ENCODE results near the gene WNK2.

WNK2 gene

GRCh38 chr9:93156475-93157008 lies 27.4 kb upstream of the WNK2 start:
- no peak for DNase-seq (ENCODE audit: low read depth, low spot score)
- TF ChIP-seq FOXP2 (optimal IDR thresholded peaks at IDR 0.05; ENCODE audit: control extremely low read depth, extremely low read length, insufficient read depth) (no peak), EZH2 (IDR thresholded peaks at IDR 0.05) (no peak), POLR2AphosphoS5 (IDR thresholded peaks at IDR 0.05; ENCODE audit: borderline replicate concordance, low read depth, low read length) (no peak)
- Histone ChIP-seq H3K27ac (no peak overlapping the region), H3K9me3 (ENCODE audit: low read depth, low read length) (no peaks in the 10 kb centered on the region), H3K9ac (ENCODE audit: insufficient read length) (no peak overlapping the region), H3K4me3 (no peak overlapping the region), H3K36me3 (ENCODE audit: insufficient read depth, low read length) (no peaks in the 10 kb centered on the region)

DNA sequence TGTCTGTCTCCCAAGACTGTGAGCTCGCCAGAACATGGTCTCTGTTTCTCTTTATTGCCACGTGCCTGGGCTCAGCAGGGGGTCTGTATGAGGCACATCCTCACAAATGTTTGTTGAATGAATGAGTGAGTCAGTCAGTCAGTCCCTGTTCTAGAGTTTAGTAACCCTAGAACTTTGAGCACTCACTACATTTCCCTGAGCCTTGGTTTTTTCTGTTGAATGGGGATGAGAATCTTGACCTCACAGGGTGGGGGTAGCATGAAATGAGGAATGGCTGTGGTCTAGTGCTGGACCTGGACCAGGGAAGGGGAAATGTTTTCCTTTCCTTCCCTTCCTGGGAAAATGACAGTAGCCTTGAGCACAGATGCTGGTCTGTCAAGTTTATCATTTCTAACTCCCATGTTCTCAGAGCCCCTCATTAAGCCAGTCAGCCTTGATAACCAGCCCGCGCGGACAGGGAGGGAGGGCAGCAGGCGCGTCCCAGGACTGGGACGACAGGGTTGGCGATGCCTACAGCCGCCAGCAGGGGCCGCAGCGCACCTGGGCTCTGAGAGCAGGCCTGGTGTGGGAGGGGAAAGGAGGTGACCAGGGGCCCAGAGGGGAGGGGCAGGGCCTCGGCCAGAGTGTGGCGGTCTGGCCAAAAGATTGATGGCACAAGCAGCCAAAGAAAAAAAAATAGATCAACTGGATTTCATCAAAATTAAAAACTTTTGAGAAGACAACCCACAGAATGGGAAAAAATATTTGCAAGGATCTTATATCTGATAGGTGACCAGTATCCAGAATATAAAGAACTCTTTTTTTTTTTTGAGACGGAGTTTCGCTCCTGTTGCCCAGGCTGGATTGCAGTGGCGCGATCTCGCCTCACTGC lies 24.1 kb upstream of the WNK2 start:
- no peak for DNase-seq (ENCODE audit: low read depth, low spot score)
- H3K4me3 ChIP-seq, result no peak overlapping the region
- TF ChIP-seq EZH2 (IDR thresholded peaks at IDR 0.05), result no peak
- no peak for TF ChIP-seq POLR2AphosphoS5 (IDR thresholded peaks at IDR 0.05; ENCODE audit: borderline replicate concordance, low read depth, low read length)
- no peak for TF ChIP-seq FOXP2 (optimal IDR thresholded peaks at IDR 0.05; ENCODE audit: control extremely low read depth, extremely low read length, insufficient read depth)
- no peak overlapping the region for H3K9ac ChIP-seq (ENCODE audit: insufficient read length)
- no peaks in the 10 kb centered on the region for H3K36me3 ChIP-seq (ENCODE audit: insufficient read depth, low read length)
- H3K27ac ChIP-seq, result no peak overlapping the region
- H3K9me3 ChIP-seq (ENCODE audit: low read depth, low read length), result no peaks in the 10 kb centered on the region

GRCh38 chr9:93161786-93162562 lies 22.0 kb upstream of the WNK2 start:
- TF ChIP-seq EZH2 (IDR thresholded peaks at IDR 0.05) (no peak), FOXP2 (optimal IDR thresholded peaks at IDR 0.05; ENCODE audit: control extremely low read depth, extremely low read length, insufficient read depth) (no peak), POLR2AphosphoS5 (IDR thresholded peaks at IDR 0.05; ENCODE audit: borderline replicate concordance, low read depth, low read length) (no peak)
- Histone ChIP-seq H3K36me3 (ENCODE audit: insufficient read depth, low read length) (no peaks in the 10 kb centered on the region), H3K27ac (no peak overlapping the region), H3K9ac (ENCODE audit: insufficient read length) (no peak overlapping the region), H3K4me3 (no peak overlapping the region), H3K9me3 (ENCODE audit: low read depth, low read length) (no peaks in the 10 kb centered on the region)
- DNase-seq (ENCODE audit: low read depth, low spot score), result no peak

- Histone ChIP-seq H3K9me3 (ENCODE audit: low read depth, low read length) (no peaks in the 10 kb centered on the region), H3K9ac (ENCODE audit: insufficient read length) (no peak overlapping the region), H3K4me3 (no peak overlapping the region), H3K36me3 (ENCODE audit: insufficient read depth, low read length) (no peaks in the 10 kb centered on the region), H3K27ac (no peak overlapping the region)
- no peak for TF ChIP-seq FOXP2 (optimal IDR thresholded peaks at IDR 0.05; ENCODE audit: control extremely low read depth, extremely low read length, insufficient read depth)
- no peak for TF ChIP-seq POLR2AphosphoS5 (IDR thresholded peaks at IDR 0.05; ENCODE audit: borderline replicate concordance, low read depth, low read length)
- TF ChIP-seq EZH2 (IDR thresholded peaks at IDR 0.05), result no peak
- DNase-seq (ENCODE audit: low read depth, low spot score), result no peak
These were observed 19.9 kb upstream of the WNK2 start for GRCh38 chr9:93164085-93164484.

DNA sequence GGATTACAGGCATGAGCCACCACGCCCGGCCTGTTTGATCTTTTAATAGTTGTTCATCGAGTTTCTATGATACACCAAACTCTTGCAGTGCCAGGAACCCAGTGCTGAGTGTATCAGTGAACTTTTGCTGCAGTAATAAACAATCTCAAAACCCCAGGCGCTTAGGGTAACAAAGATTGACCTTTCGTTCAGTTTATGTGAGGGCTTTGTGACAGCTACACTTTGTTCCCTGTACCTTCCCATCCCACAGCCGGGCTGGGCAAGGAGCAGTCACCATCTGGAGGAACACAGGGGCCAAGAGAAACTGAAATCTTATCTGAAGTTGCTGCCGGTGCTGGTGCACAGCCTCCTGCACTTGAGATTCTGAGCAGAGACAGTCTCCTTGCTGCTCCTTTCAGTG lies 17.2 kb upstream of the WNK2 start:
- H3K9ac ChIP-seq (ENCODE audit: insufficient read length), result no peak overlapping the region
- H3K9me3 ChIP-seq (ENCODE audit: low read depth, low read length), result no peaks in the 10 kb centered on the region
- H3K27ac ChIP-seq, result no peak overlapping the region
- DNase-seq (ENCODE audit: low read depth, low spot score), result no peak
- no peak overlapping the region for H3K4me3 ChIP-seq
- TF ChIP-seq EZH2 (IDR thresholded peaks at IDR 0.05), result no peak
- no peak for TF ChIP-seq FOXP2 (optimal IDR thresholded peaks at IDR 0.05; ENCODE audit: control extremely low read depth, extremely low read length, insufficient read depth)
- TF ChIP-seq POLR2AphosphoS5 (IDR thresholded peaks at IDR 0.05; ENCODE audit: borderline replicate concordance, low read depth, low read length), result no peak
- H3K36me3 ChIP-seq (ENCODE audit: insufficient read depth, low read length), result no peaks in the 10 kb centered on the region

GRCh38 chr9:93167185-93167584 lies 16.8 kb upstream of the WNK2 start:
- TF ChIP-seq POLR2AphosphoS5 (IDR thresholded peaks at IDR 0.05; ENCODE audit: borderline replicate concordance, low read depth, low read length), result no peak
- no peak for TF ChIP-seq FOXP2 (optimal IDR thresholded peaks at IDR 0.05; ENCODE audit: control extremely low read depth, extremely low read length, insufficient read depth)
- no peak for TF ChIP-seq EZH2 (IDR thresholded peaks at IDR 0.05)
- Histone ChIP-seq H3K9ac (ENCODE audit: insufficient read length) (no peak overlapping the region), H3K9me3 (ENCODE audit: low read depth, low read length) (no peaks in the 10 kb centered on the region), H3K36me3 (ENCODE audit: insufficient read depth, low read length) (no peaks in the 10 kb centered on the region), H3K27ac (no peak overlapping the region), H3K4me3 (no peak overlapping the region)
- no peak for DNase-seq (ENCODE audit: low read depth, low spot score)

GRCh38 chr9:93167838-93168237 lies 16.1 kb upstream of the WNK2 start:
- no peaks in the 10 kb centered on the region for H3K9me3 ChIP-seq (ENCODE audit: low read depth, low read length)
- H3K9ac ChIP-seq (ENCODE audit: insufficient read length), result no peak overlapping the region
- H3K27ac ChIP-seq, result no peak overlapping the region
- H3K36me3 ChIP-seq (ENCODE audit: insufficient read depth, low read length), result no peaks in the 10 kb centered on the region
- H3K4me3 ChIP-seq, result no peak overlapping the region
- no peak for DNase-seq (ENCODE audit: low read depth, low spot score)
- no peak for TF ChIP-seq POLR2AphosphoS5 (IDR thresholded peaks at IDR 0.05; ENCODE audit: borderline replicate concordance, low read depth, low read length)
- no peak for TF ChIP-seq FOXP2 (optimal IDR thresholded peaks at IDR 0.05; ENCODE audit: control extremely low read depth, extremely low read length, insufficient read depth)
- no peak for TF ChIP-seq EZH2 (IDR thresholded peaks at IDR 0.05)

GRCh38 chr9:93168581-93168980 lies 15.4 kb upstream of the WNK2 start:
- Histone ChIP-seq H3K4me3 (no peak overlapping the region), H3K36me3 (ENCODE audit: insufficient read depth, low read length) (no peaks in the 10 kb centered on the region), H3K9ac (ENCODE audit: insufficient read length) (no peak overlapping the region), H3K27ac (no peak overlapping the region), H3K9me3 (ENCODE audit: low read depth, low read length) (no peaks in the 10 kb centered on the region)
- no peak for DNase-seq (ENCODE audit: low read depth, low spot score)
- TF ChIP-seq POLR2AphosphoS5 (IDR thresholded peaks at IDR 0.05; ENCODE audit: borderline replicate concordance, low read depth, low read length), result no peak
- no peak for TF ChIP-seq EZH2 (IDR thresholded peaks at IDR 0.05)
- TF ChIP-seq FOXP2 (optimal IDR thresholded peaks at IDR 0.05; ENCODE audit: control extremely low read depth, extremely low read length, insufficient read depth), result no peak
